RWPE2 (cell line): Measurements from ENCODE around the gene IQCH.

Experiments
- ATAC-seq: fragments of 200-7000 bp; cut with Tn5 transposase; 3 replicates; pipeline ENCODE4 v1.9.1; 2021; ENCODE audit warnings: low read depth
- DNase-seq: peaks from one replicate; pipeline ENCODE4 v3.0.0-alpha.2; 2020; ENCODE audit warnings: low spot score
- H3K27ac ChIP-seq: fragments of 450-650 bp; 2 replicates; pipeline ENCODE4 v1.5.1; 2017; ENCODE audit warnings: mild to moderate bottlenecking; ENCODE audit not compliant: poor library complexity, severe bottlenecking
- H3K27me3 ChIP-seq: fragments of 250-450 bp; sonication (Bioruptor Pico); 2 replicates; pipeline ENCODE4 v1.5.1; 2021; ENCODE audit warnings: mild to moderate bottlenecking, moderate library complexity; ENCODE audit not compliant: insufficient read depth, poor library complexity, severe bottlenecking
- H3K36me3 ChIP-seq: fragments of 250-450 bp; sonication (Bioruptor Pico); 2 replicates; pipeline ENCODE4 v1.5.1; 2020; ENCODE audit warnings: low read depth, mild to moderate bottlenecking, moderate library complexity
- H3K4me1 ChIP-seq: fragments of 250-450 bp; sonication (Bioruptor Pico); 2 replicates; pipeline ENCODE4 v1.5.1; 2021; ENCODE audit warnings: mild to moderate bottlenecking, moderate library complexity; ENCODE audit not compliant: insufficient read depth, poor library complexity, severe bottlenecking
- H3K4me3 ChIP-seq: fragments of 250-450 bp; sonication (Bioruptor Pico); 2 replicates; pipeline ENCODE4 v1.5.1; 2021; ENCODE audit warnings: mild to moderate bottlenecking, moderate library complexity; ENCODE audit not compliant: severe bottlenecking
- H3K9me3 ChIP-seq: fragments of 250-450 bp; sonication (Bioruptor Pico); 2 replicates; pipeline ENCODE4 v1.5.1; 2021; ENCODE audit warnings: mild to moderate bottlenecking, moderate library complexity; ENCODE audit not compliant: severe bottlenecking
- CTCF ChIP-seq: fragments of 450-650 bp; IDR thresholded peaks from one replicate; pipeline ENCODE4 v1.5.1; 2017; ENCODE audit warnings: mild to moderate bottlenecking, moderate library complexity; ENCODE audit not compliant: poor library complexity, severe bottlenecking

Gene IQCH

GRCh38 chr15:67224889-67225288 lies 29.7 kb upstream of the IQCH start:
- peak; percentile 91 for ATAC-seq
- peak overlapping the region; percentile 99 for H3K27ac ChIP-seq
- peak; percentile 73 for DNase-seq

GRCh38 chr15:67225336-67225735 lies 29.2 kb upstream of the IQCH start:
- no peak for DNase-seq

More at GRCh38 chr15:67224889-67225288, 29.7 kb upstream of the IQCH start:
- Histone ChIP-seq H3K4me3 (no peak overlapping the region), H3K27me3 (no peaks in the 10 kb centered on the region), H3K9me3 (no peaks in the 10 kb centered on the region), H3K4me1 (peaks cover 43% of the 10 kb centered on the region), H3K36me3 (peaks cover 48% of the 10 kb centered on the region)
- TF ChIP-seq CTCF, result no peak

GRCh38 chr15:67227431-67227830 lies 27.2 kb upstream of the IQCH start:
- TF ChIP-seq CTCF, result no peak
- DNase-seq (no peak), ATAC-seq (no peak)
- Histone ChIP-seq H3K27me3 (no peaks in the 10 kb centered on the region), H3K36me3 (peaks cover 59% of the 10 kb centered on the region), H3K4me3 (no peak overlapping the region), H3K27ac (peak overlapping the region; percentile 99), H3K9me3 (no peaks in the 10 kb centered on the region), H3K4me1 (peaks cover 43% of the 10 kb centered on the region)

More at GRCh38 chr15:67225336-67225735, 29.2 kb upstream of the IQCH start:
- Histone ChIP-seq H3K36me3 (peaks cover 48% of the 10 kb centered on the region), H3K27me3 (no peaks in the 10 kb centered on the region), H3K4me1 (peaks cover 43% of the 10 kb centered on the region), H3K4me3 (no peak overlapping the region), H3K27ac (peak overlapping the region; percentile 99), H3K9me3 (no peaks in the 10 kb centered on the region)
- TF ChIP-seq CTCF, result no peak
- peak; percentile 79 for ATAC-seq

GRCh38 chr15:67227846-67228245 lies 26.7 kb upstream of the IQCH start:
- no peak for ATAC-seq

More at GRCh38 chr15:67227846-67228245, 26.7 kb upstream of the IQCH start:
- Histone ChIP-seq H3K4me3 (no peak overlapping the region), H3K9me3 (no peaks in the 10 kb centered on the region), H3K27me3 (no peaks in the 10 kb centered on the region), H3K4me1 (peaks cover 39% of the 10 kb centered on the region), H3K27ac (peak overlapping the region; percentile 99), H3K36me3 (peaks cover 63% of the 10 kb centered on the region)
- DNase-seq, result no peak
- no peak for TF ChIP-seq CTCF
